D721Med (cell line): Measurements from ENCODE around the gene FRMD1.

Source experiments
- DNase-seq: peaks from one replicate; pipeline ENCODE4 v3.0.0; 2011; ENCODE audit warnings: low spot score; ENCODE audit not compliant: insufficient read length
- FAIRE-seq: peaks from 2 replicates; lab custom pipeline; 2011; peaks lifted over from hg19 to GRCh38; lab: Jason Lieb, UNC
- CTCF ChIP-seq: IDR thresholded peaks from 2 replicates; pipeline ENCODE4 v1.5.1; 2012; ENCODE audit warnings: mild to moderate bottlenecking, control low read depth; ENCODE audit not compliant: insufficient read depth; ENCODE audit errors: missing control alignments

Gene FRMD1

GRCh38 chr6:168015482-168016175 lies 63.4 kb downstream of the FRMD1 start:
- no peak for FAIRE-seq
- DNase-seq: no peak
- TF ChIP-seq CTCF: no peak

GRCh38 chr6:168015009-168015408 lies 64.0 kb downstream of the FRMD1 start:
- FAIRE-seq (no peak), DNase-seq (no peak)
- no peak for TF ChIP-seq CTCF

GRCh38 chr6:168014428-168014827 lies 64.6 kb downstream of the FRMD1 start:
- TF ChIP-seq CTCF: no peak

GRCh38 chr6:168013250-168013915 lies 65.6 kb downstream of the FRMD1 start:
- DNase-seq (no peak), FAIRE-seq (no peak)
- no peak for TF ChIP-seq CTCF

More at GRCh38 chr6:168014428-168014827, 64.6 kb downstream of the FRMD1 start:
- DNase-seq: no peak
- FAIRE-seq: no peak

GRCh38 chr6:168012431-168013249 lies 66.4 kb downstream of the FRMD1 start:
- FAIRE-seq: no peak
- DNase-seq: no peak
- no peak for TF ChIP-seq CTCF

GRCh38 chr6:168011291-168011690 lies 67.7 kb downstream of the FRMD1 start:
- TF ChIP-seq CTCF: no peak
- DNase-seq: no peak
- FAIRE-seq: no peak
